ENCODE results near the gene SCRG1. TPM values are rescaled to one million over a fixed set of nuclear protein-coding genes. Genes with fewer than 3 reads are reported as not detected.

SCRG1 gene
- total RNA-seq, 3 donors from 2014 or later (not counting 1 experiment from before 2014, with no cell fraction given): not detected

GRCh38 chr4:173410079-173410478, 11.2 kb upstream of the SCRG1 start:
- Histone ChIP-seq H3K4me3 (ENCODE audit: low read length) (no peak overlapping the region), H3K9me3 (ENCODE audit: control insufficient read depth, insufficient read depth, low read length) (no peaks in the 10 kb centered on the region), H3K27me3 (ENCODE audit: control insufficient read depth, insufficient read depth, low read length) (no peaks in the 10 kb centered on the region), H3K36me3 (ENCODE audit: control insufficient read depth, insufficient read depth, low read length) (no peaks in the 10 kb centered on the region), H3K27ac (ENCODE audit: low read length) (no peak overlapping the region), H3K4me1 (ENCODE audit: control insufficient read depth, insufficient read depth, low read length) (peaks cover 5% of the 10 kb centered on the region)
- Mint-ChIP-seq H3K36me3 (no peaks in the 10 kb centered on the region), H3K9me3 (no peaks in the 10 kb centered on the region), H3K4me3 (no peak overlapping the region), H3K27ac (no peak overlapping the region), H3K4me1 (no peaks in the 10 kb centered on the region), H3K27me3 (ENCODE audit: low read depth in 2 of 2) (no peaks in the 10 kb centered on the region)
- TF ChIP-seq, protein P1, sequence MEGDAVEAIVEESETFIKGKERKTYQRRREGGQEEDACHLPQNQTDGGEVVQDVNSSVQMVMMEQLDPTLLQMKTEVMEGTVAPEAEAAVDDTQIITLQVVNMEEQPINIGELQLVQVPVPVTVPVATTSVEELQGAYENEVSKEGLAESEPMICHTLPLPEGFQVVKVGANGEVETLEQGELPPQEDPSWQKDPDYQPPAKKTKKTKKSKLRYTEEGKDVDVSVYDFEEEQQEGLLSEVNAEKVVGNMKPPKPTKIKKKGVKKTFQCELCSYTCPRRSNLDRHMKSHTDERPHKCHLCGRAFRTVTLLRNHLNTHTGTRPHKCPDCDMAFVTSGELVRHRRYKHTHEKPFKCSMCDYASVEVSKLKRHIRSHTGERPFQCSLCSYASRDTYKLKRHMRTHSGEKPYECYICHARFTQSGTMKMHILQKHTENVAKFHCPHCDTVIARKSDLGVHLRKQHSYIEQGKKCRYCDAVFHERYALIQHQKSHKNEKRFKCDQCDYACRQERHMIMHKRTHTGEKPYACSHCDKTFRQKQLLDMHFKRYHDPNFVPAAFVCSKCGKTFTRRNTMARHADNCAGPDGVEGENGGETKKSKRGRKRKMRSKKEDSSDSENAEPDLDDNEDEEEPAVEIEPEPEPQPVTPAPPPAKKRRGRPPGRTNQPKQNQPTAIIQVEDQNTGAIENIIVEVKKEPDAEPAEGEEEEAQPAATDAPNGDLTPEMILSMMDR (IDR thresholded peaks at IDR 0.05): no peak
- intact Hi-C loops (cut with micrococcal nuclease): no loop called here
- no peak for ATAC-seq
- DNase-seq: no peak
- WGBS (ENCODE audit: insufficient coverage): 48% methylated on average over 2 of the region's 2 CpGs

GRCh38 chr4:173405840-173406606, 7.1 kb upstream of the SCRG1 start:
- Histone ChIP-seq H3K27ac (ENCODE audit: low read length) (no peak overlapping the region), H3K4me1 (ENCODE audit: control insufficient read depth, insufficient read depth, low read length) (no peaks in the 10 kb centered on the region), H3K4me3 (ENCODE audit: low read length) (no peak overlapping the region), H3K27me3 (ENCODE audit: control insufficient read depth, insufficient read depth, low read length) (no peaks in the 10 kb centered on the region), H3K36me3 (ENCODE audit: control insufficient read depth, insufficient read depth, low read length) (no peaks in the 10 kb centered on the region), H3K9me3 (ENCODE audit: control insufficient read depth, insufficient read depth, low read length) (no peaks in the 10 kb centered on the region)
- intact Hi-C loops (cut with micrococcal nuclease): no loop called here
- Mint-ChIP-seq H3K36me3 (no peaks in the 10 kb centered on the region), H3K27ac (no peak overlapping the region), H3K27me3 (ENCODE audit: low read depth in 2 of 2) (no peaks in the 10 kb centered on the region), H3K9me3 (no peaks in the 10 kb centered on the region), H3K4me3 (no peak overlapping the region), H3K4me1 (no peaks in the 10 kb centered on the region)
- no peak for DNase-seq
- ATAC-seq: no peak
- TF ChIP-seq, protein P1 (IDR thresholded peaks at IDR 0.05): no peak
- WGBS (ENCODE audit: insufficient coverage): 99% methylated on average over 3 of the region's 4 CpGs

DNA sequence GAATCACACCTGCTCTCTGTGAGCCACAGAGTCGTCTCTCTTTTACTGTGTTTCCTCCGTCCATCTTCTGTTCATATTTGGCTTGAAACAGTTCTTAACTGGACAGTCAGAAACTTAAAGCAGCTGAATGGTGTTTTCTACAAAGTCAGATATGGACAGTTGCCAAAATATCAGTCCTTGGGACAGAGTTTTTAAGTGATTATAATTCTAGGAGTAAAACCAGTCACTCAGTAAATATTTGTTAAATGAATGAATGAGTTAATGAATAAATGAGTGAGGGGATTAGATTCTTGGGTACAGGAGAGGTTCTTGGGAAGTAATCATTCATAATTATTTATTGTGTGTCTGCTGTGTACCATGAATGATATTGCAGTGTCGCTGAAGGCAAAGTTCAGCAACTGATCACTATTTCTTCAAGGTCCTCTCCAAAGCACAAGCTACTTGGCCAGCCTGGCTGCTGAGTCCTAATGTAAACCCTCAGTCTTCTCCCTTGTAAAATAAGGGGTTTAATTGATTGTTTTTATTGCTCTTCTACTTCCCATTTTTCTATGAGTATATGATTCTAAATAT, 5.5 kb upstream of the SCRG1 start:
- no peaks in the 10 kb centered on the region for H3K27me3 Mint-ChIP-seq (ENCODE audit: low read depth in 2 of 2)
- no peaks in the 10 kb centered on the region for H3K36me3 ChIP-seq (ENCODE audit: control insufficient read depth, insufficient read depth, low read length)

More for the DNA sequence above, 5.5 kb upstream of the SCRG1 start:
- Histone ChIP-seq H3K4me1 (ENCODE audit: control insufficient read depth, insufficient read depth, low read length) (no peaks in the 10 kb centered on the region), H3K27me3 (ENCODE audit: control insufficient read depth, insufficient read depth, low read length) (no peaks in the 10 kb centered on the region), H3K9me3 (ENCODE audit: control insufficient read depth, insufficient read depth, low read length) (no peaks in the 10 kb centered on the region), H3K4me3 (ENCODE audit: low read length) (no peak overlapping the region), H3K27ac (ENCODE audit: low read length) (no peak overlapping the region)
- DNase-seq (no peak), ATAC-seq (no peak)
- H3K27ac Mint-ChIP-seq: no peak overlapping the region
- H3K9me3 Mint-ChIP-seq: no peaks in the 10 kb centered on the region
- TF ChIP-seq, protein P1 (IDR thresholded peaks at IDR 0.05): no peak
- no peak overlapping the region for H3K4me3 Mint-ChIP-seq
- intact Hi-C loops (cut with micrococcal nuclease): no loop called here
- H3K4me1 Mint-ChIP-seq: no peaks in the 10 kb centered on the region
- WGBS (ENCODE audit: insufficient coverage): 90% methylated on average over 3 of the region's 3 CpGs
- no peaks in the 10 kb centered on the region for H3K36me3 Mint-ChIP-seq
